BE2C (cell line): ENCODE results near the gene DKK3.

ENCODE experiments used
- DNase-seq: peaks from one replicate; pipeline ENCODE4 v3.0.0-alpha.2; 2020
- H3K27me3 ChIP-seq: fragments of 250-450 bp; sonication (Bioruptor Pico); 2 replicates; pipeline ENCODE4 v1.5.1; 2020; ENCODE audit warnings: mild to moderate bottlenecking
- H3K36me3 ChIP-seq: fragments of 250-450 bp; sonication (Bioruptor Pico); 2 replicates; pipeline ENCODE4 v1.5.1; 2020; ENCODE audit warnings: mild to moderate bottlenecking
- H3K4me1 ChIP-seq: fragments of 250-450 bp; sonication (Bioruptor Pico); 2 replicates; pipeline ENCODE4 v1.5.1; 2020
- H3K4me3 ChIP-seq: 2 replicates; pipeline ENCODE4 v1.5.1; 2011; ENCODE audit warnings: low read depth, low read length
- H3K9me3 ChIP-seq: fragments of 250-450 bp; sonication (Bioruptor Pico); 2 replicates; pipeline ENCODE4 v1.5.1; 2020
- CTCF ChIP-seq: IDR thresholded peaks from 2 replicates; pipeline ENCODE4 v1.5.1; 2012; ENCODE audit warnings: mild to moderate bottlenecking, low read depth, low read length

The DKK3 gene

DNA sequence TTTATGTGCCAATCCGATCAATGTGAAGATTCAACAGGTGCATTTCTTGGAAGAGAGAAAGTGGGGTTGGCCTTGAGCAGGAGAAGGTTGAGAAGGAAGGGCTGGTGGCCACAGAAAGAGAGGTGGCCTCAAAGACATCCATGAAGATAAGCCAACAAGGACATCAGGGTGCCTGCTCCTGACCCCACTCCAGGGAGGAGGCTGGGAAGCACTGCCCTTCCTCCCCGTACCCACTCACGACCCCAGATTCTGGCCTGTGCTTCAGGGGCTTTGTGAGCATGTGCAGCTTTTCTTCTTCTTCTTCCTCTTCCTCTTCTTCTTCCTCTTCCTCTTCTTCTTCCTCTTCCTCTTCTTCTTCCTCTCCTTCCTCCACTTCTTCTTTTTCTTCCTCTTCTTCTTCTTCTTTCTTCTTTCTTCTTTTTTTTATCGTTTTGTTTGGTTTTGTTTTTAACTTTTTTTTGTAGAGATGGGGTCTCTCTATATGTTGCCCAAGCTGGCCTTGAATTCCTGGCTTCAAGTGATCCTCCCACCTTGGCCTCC, 30.3 kb downstream of the DKK3 start:
- Histone ChIP-seq H3K9me3 (no peaks in the 10 kb centered on the region), H3K27me3 (no peaks in the 10 kb centered on the region), H3K36me3 (no peaks in the 10 kb centered on the region), H3K4me1 (peaks cover 34% of the 10 kb centered on the region), H3K4me3 (no peak overlapping the region)
- DNase-seq: no peak
- TF ChIP-seq CTCF: no peak

DNA sequence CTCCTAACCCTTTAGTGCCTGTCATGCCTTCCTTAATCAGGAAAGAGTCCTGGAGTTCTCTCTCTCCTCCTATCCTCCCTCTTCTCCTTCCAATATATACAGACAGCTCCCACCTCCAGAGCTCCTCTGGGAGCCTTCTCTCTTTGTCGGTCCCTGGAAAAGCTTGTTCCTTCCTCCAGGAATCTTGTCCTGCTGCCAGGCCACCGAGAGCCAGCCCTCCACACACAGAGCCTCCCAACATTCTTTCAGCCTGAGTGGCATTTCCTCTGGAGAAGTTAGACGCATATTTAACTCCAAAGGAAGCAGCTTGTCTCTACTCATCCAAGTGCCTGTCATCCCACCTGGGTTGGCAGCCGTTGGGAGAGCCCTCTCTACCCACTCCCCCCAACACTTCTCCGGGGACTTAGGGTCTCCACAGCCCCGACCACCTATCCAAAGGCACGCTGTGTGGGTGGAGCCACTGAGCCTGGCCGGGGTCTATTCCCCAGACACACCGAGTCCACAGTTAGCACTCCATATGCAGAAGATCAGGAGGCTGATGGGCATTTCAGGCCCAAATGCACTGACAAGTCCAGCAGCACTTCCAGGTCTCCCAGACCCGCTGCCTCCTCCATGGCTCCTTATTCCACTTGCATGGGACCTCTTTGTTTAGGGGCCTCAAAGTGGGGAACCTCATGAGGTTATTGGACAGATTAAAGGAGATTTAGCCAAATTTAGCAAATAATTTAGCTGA, 31.1 kb downstream of the DKK3 start:
- no peaks in the 10 kb centered on the region for H3K36me3 ChIP-seq
- DNase-seq: no peak
- no peak for TF ChIP-seq CTCF
- H3K9me3 ChIP-seq: no peaks in the 10 kb centered on the region
- no peaks in the 10 kb centered on the region for H3K27me3 ChIP-seq
- peaks cover 34% of the 10 kb centered on the region for H3K4me1 ChIP-seq
- no peak overlapping the region for H3K4me3 ChIP-seq

GRCh38 chr11:11976481-11977127, 31.8 kb downstream of the DKK3 start:
- Histone ChIP-seq H3K36me3 (no peaks in the 10 kb centered on the region), H3K27me3 (no peaks in the 10 kb centered on the region), H3K4me1 (peaks cover 37% of the 10 kb centered on the region), H3K9me3 (no peaks in the 10 kb centered on the region), H3K4me3 (no peak overlapping the region)
- DNase-seq: no peak
- no peak for TF ChIP-seq CTCF

GRCh38 chr11:11975201-11976092, 33.0 kb downstream of the DKK3 start:
- no peak for DNase-seq
- Histone ChIP-seq H3K4me1 (peaks cover 31% of the 10 kb centered on the region), H3K9me3 (no peaks in the 10 kb centered on the region), H3K4me3 (no peak overlapping the region), H3K27me3 (no peaks in the 10 kb centered on the region), H3K36me3 (no peaks in the 10 kb centered on the region)
- no peak for TF ChIP-seq CTCF

DNA sequence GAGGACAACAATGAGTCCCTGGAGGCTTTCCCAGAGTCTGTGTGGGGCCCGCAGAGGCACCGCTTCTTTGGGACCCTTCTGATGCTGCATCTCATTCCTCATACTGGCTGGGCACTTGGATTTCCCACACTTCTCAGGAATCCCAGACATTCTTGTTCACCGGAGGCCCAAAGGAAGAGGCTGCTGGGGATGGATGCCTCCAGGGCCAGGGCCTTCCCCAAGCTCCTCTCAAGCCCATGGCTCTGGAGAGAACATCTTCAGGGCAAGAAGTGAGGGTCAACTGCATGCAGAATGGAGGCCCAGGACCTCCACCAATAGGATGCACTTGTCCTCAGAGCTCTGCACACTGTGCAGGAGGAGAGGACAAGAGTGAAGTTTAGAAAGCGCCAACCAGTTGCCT, 34.6 kb downstream of the DKK3 start:
- no peaks in the 10 kb centered on the region for H3K9me3 ChIP-seq
- H3K4me3 ChIP-seq: no peak overlapping the region
- TF ChIP-seq CTCF: no peak
- DNase-seq: no peak
- peaks cover 27% of the 10 kb centered on the region for H3K4me1 ChIP-seq
- no peaks in the 10 kb centered on the region for H3K36me3 ChIP-seq
- no peaks in the 10 kb centered on the region for H3K27me3 ChIP-seq
